CD4-positive, alpha-beta T cell treated with Interleukin-1 beta for 1 hour (primary cell): ENCODE data around the gene PPP2R5D.

ENCODE experiments used
- DNase-seq, 2 donors: peaks; one replicate each; pipeline ENCODE4 v3.0.0-alpha.2; 2020 to 2022

Gene PPP2R5D

GRCh38 chr6:43060034-43060754 lies 75.8 kb downstream of the PPP2R5D start:
- no peak for DNase-seq

GRCh38 chr6:43060755-43061633 lies 76.6 kb downstream of the PPP2R5D start:
- no peak for DNase-seq

- DNase-seq, result no peak
These were observed 77.5 kb downstream of the PPP2R5D start for GRCh38 chr6:43061861-43062260.
